Activated naive CD4-positive, alpha-beta T cell treated with anti-CD3 and anti-CD28 coated beads, Interleukin-2, amount 10 ng/mL, durations not matched to agents 7 days and 5 days (primary cell): ENCODE data around the gene STX3.
"Not testable (repeated sequence)": the region's sequence is repeated elsewhere in the genome, so short reads cannot be mapped to it uniquely, and the experiment has no call there.

Source experiments
- CTCF ChIA-PET: fragments of 350-600 bp; sonication (Branson Sonifier 250); formaldehyde crosslinking; loops from one replicate; lab custom pipeline; 2021; ENCODE audit warnings: antibody characterized with exemption; lab: Charles Lee
- DNase-seq: peaks from one replicate; pipeline ENCODE4 v3.0.0-alpha.2; 2020
- H3K27ac Mint-ChIP-seq: one replicate; pipeline ENCODE4 v1.8.0; 2021; ENCODE audit warnings: mild to moderate bottlenecking, moderate library complexity, mixed read lengths
- H3K27me3 Mint-ChIP-seq: one replicate; pipeline ENCODE4 v1.8.0; 2021; ENCODE audit warnings: mild to moderate bottlenecking, mixed read lengths
- H3K36me3 Mint-ChIP-seq: one replicate; pipeline ENCODE4 v1.8.0; 2021; ENCODE audit warnings: mixed read lengths
- H3K4me1 Mint-ChIP-seq: one replicate; pipeline ENCODE4 v1.8.0; 2021; ENCODE audit warnings: mixed read lengths
- H3K4me3 Mint-ChIP-seq: one replicate; pipeline ENCODE4 v1.8.0; 2021; ENCODE audit warnings: mild to moderate bottlenecking, moderate library complexity, mixed read lengths
- H3K9me3 Mint-ChIP-seq: one replicate; pipeline ENCODE4 v1.8.0; 2021; ENCODE audit warnings: mixed read lengths

The STX3 gene

GRCh38 chr11:59810189-59810910, 55.2 kb downstream of the STX3 start, which contains the start of gene MRPL16:
MRPL16 (minus strand) TSS chr11:59810778; CDS start chr11:59810658, 120 bp downstream.
- CTCF ChIA-PET: interaction anchor here (0.6 to 7.2 kb wide), 5 partner anchors 9 to 109 kb away, joined by 3 to 34 read pairs (median 3); partner anchors contain the start of gene STX3
- Mint-ChIP-seq H3K27me3 (no peaks in the 10 kb centered on the region), H3K27ac (peak within 1 kb of the TSS; percentile 95), H3K4me3 (peak within 1 kb of the TSS; percentile 93), H3K4me1 (peaks cover 53% of the 10 kb centered on the region), H3K36me3 (peaks cover 28% of the 10 kb centered on the region), H3K9me3 (peaks cover 4% of the 10 kb centered on the region)
- DNase-seq: peak; percentile 94

DNA sequence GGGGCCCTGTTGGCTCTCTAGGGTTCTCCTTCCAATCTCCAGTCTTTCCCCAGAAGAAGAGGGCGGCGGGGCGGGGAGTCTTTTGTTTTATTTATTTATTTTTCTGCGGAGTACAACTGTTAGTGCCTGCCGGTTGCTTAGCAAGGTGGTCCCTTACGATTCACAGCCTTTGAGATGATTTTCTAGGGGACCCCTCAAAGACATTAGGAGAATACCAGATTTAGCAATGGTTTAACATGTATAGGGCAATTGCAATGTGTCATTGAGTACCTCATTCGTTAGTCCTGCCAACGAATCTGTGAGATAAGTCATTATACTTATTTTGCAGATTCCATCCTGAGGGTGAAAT, 55.7 kb downstream of the STX3 start:
- CTCF ChIA-PET: interaction anchor here (0.6 to 7.2 kb wide), 4 partner anchors 18 to 108 kb away, joined by 3 to 34 read pairs (median 3); partner anchors contain the start of gene STX3
- Mint-ChIP-seq H3K4me1 (peaks cover 53% of the 10 kb centered on the region), H3K9me3 (peaks cover 4% of the 10 kb centered on the region), H3K27me3 (no peaks in the 10 kb centered on the region), H3K36me3 (peaks cover 26% of the 10 kb centered on the region), H3K27ac (peak overlapping the region; percentile 95), H3K4me3 (peak overlapping the region; percentile 93)
- no peak for DNase-seq

- no peak overlapping the region for H3K27ac Mint-ChIP-seq
- CTCF ChIA-PET: interaction anchor here (0.8 to 7.2 kb wide), 2 partner anchors 10 to 58 kb away, joined by 3 to 34 read pairs; partner anchors contain the start of gene STX3
- H3K27me3 Mint-ChIP-seq: no peaks in the 10 kb centered on the region
- peaks cover 4% of the 10 kb centered on the region for H3K9me3 Mint-ChIP-seq
- no peak for DNase-seq
- H3K4me1 Mint-ChIP-seq: peaks cover 50% of the 10 kb centered on the region
- no peak overlapping the region for H3K4me3 Mint-ChIP-seq
- H3K36me3 Mint-ChIP-seq: peaks cover 15% of the 10 kb centered on the region
Measured at GRCh38 chr11:59812220-59812619, 57.0 kb downstream of the STX3 start.

GRCh38 chr11:59813364-59813763, 58.2 kb downstream of the STX3 start:
- CTCF ChIA-PET: interaction anchor here (7.2 kb wide), 1 partner anchor 59 kb away, joined by 34 read pairs; the partner anchor contains the start of gene STX3
- DNase-seq: no peak
- Mint-ChIP-seq H3K4me1 (peaks cover 53% of the 10 kb centered on the region), H3K4me3 (no peak overlapping the region), H3K36me3 (peaks cover 10% of the 10 kb centered on the region), H3K9me3 (peaks cover 4% of the 10 kb centered on the region), H3K27me3 (no peaks in the 10 kb centered on the region), H3K27ac (no peak overlapping the region)

- peaks cover 4% of the 10 kb centered on the region for H3K9me3 Mint-ChIP-seq
- peak overlapping the region; percentile 62 for H3K27ac Mint-ChIP-seq
- no peaks in the 10 kb centered on the region for H3K27me3 Mint-ChIP-seq
- no peak for DNase-seq
- H3K36me3 Mint-ChIP-seq: peaks cover 6% of the 10 kb centered on the region
- peak overlapping the region; percentile 22 for H3K4me3 Mint-ChIP-seq
- CTCF ChIA-PET: no interaction called here
- H3K4me1 Mint-ChIP-seq: peaks cover 55% of the 10 kb centered on the region
Measured at GRCh38 chr11:59814021-59814420, 58.8 kb downstream of the STX3 start.

GRCh38 chr11:59815754-59816153, 60.6 kb downstream of the STX3 start:
- no peak overlapping the region for H3K4me3 Mint-ChIP-seq
- CTCF ChIA-PET: no interaction called here
- H3K36me3 Mint-ChIP-seq: peaks cover 4% of the 10 kb centered on the region
- H3K9me3 Mint-ChIP-seq: peaks cover 4% of the 10 kb centered on the region
- DNase-seq: no peak
- no peak overlapping the region for H3K27ac Mint-ChIP-seq
- peaks cover 43% of the 10 kb centered on the region for H3K4me1 Mint-ChIP-seq
- no peaks in the 10 kb centered on the region for H3K27me3 Mint-ChIP-seq

DNA sequence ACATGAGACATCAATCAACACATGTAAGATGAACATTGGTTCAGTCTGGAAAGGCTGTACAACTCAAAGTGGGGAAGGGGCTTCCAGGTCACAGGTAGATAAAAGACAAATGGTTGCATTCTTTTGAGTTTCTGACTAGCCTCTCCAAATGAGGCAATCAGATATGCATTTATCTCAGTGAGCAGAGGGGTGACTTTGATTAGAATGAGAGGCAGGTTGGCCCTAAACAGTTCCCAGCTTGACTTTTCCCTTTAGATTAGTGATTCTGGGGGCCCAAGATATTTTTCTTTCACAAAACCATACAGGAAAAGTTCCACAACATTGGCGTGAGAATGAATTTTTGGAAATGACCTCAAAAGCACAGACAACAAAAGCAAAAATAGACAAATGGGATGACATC, 61.3 kb downstream of the STX3 start:
- H3K4me1 Mint-ChIP-seq: peaks cover 36% of the 10 kb centered on the region
- DNase-seq, H3K27ac Mint-ChIP-seq, H3K36me3 Mint-ChIP-seq, H3K27me3 Mint-ChIP-seq, H3K4me3 Mint-ChIP-seq, H3K9me3 Mint-ChIP-seq: not testable (repeated sequence)
- CTCF ChIA-PET: interaction anchor here (0.8 kb wide), 1 partner anchor 16 kb away, joined by 3 read pairs; no protein-coding TSS in a partner anchor

GRCh38 chr11:59818572-59818971, 63.4 kb downstream of the STX3 start:
- CTCF ChIA-PET: interaction anchor here (0.8 kb wide), 1 partner anchor 100 kb away, joined by 3 read pairs; no protein-coding TSS in a partner anchor
- H3K9me3 Mint-ChIP-seq: no peaks in the 10 kb centered on the region
- H3K4me1 Mint-ChIP-seq: peaks cover 29% of the 10 kb centered on the region
- H3K36me3 Mint-ChIP-seq: no peaks in the 10 kb centered on the region
- no peaks in the 10 kb centered on the region for H3K27me3 Mint-ChIP-seq
- H3K4me3 Mint-ChIP-seq: no peak overlapping the region
- H3K27ac Mint-ChIP-seq: no peak overlapping the region
- DNase-seq: no peak

GRCh38 chr11:59822989-59823566, 67.9 kb downstream of the STX3 start:
- Mint-ChIP-seq H3K4me1 (peaks cover 15% of the 10 kb centered on the region), H3K4me3 (no peak overlapping the region), H3K27me3 (peaks cover 4% of the 10 kb centered on the region), H3K27ac (no peak overlapping the region), H3K36me3 (no peaks in the 10 kb centered on the region), H3K9me3 (no peaks in the 10 kb centered on the region)
- DNase-seq: peak; percentile 47
- CTCF ChIA-PET: interaction anchor here (0.7 to 1.1 kb wide), 5 partner anchors 96 to 374 kb away, joined by 3 to 11 read pairs (median 3); no protein-coding TSS in a partner anchor

- Mint-ChIP-seq H3K27ac (peak overlapping the region; percentile 11), H3K36me3 (no peaks in the 10 kb centered on the region), H3K4me3 (no peak overlapping the region), H3K27me3 (peaks cover 8% of the 10 kb centered on the region), H3K4me1 (no peaks in the 10 kb centered on the region), H3K9me3 (no peaks in the 10 kb centered on the region)
- CTCF ChIA-PET: no interaction called here
- DNase-seq: no peak
Measured at GRCh38 chr11:59829358-59829757, 74.2 kb downstream of the STX3 start.

DNA sequence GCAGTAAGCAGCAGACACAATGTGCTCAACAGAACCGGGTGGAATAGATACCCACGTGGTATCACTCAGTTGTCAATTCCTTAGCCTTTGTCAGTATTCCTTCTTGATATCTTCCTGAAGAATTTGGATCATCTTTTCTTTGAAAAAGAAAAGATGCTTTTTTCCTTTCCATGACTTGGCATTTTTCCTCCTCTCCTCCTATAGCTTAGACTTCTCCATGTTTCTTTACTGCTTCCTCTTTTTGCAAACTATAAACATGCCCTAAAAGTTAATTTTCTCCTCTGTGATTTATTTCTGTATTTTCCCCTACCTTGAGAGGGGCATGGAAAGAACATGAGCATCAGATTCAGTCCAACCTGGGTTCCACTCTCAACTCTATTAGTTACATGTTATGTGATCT, 78.4 kb downstream of the STX3 start:
- CTCF ChIA-PET: no interaction called here
- no peaks in the 10 kb centered on the region for H3K9me3 Mint-ChIP-seq
- H3K4me3 Mint-ChIP-seq: no peak overlapping the region
- no peaks in the 10 kb centered on the region for H3K4me1 Mint-ChIP-seq
- H3K36me3 Mint-ChIP-seq: no peaks in the 10 kb centered on the region
- H3K27me3 Mint-ChIP-seq: peaks cover 4% of the 10 kb centered on the region
- no peak for DNase-seq
- H3K27ac Mint-ChIP-seq: no peak overlapping the region

GRCh38 chr11:59839615-59840014, 84.4 kb downstream of the STX3 start:
- CTCF ChIA-PET: no interaction called here
- Mint-ChIP-seq H3K4me1 (no peaks in the 10 kb centered on the region), H3K4me3 (no peak overlapping the region), H3K36me3 (no peaks in the 10 kb centered on the region), H3K9me3 (no peaks in the 10 kb centered on the region), H3K27ac (no peak overlapping the region), H3K27me3 (peaks cover 11% of the 10 kb centered on the region)
- no peak for DNase-seq

- DNase-seq: no peak
- Mint-ChIP-seq H3K4me3 (no peak overlapping the region), H3K4me1 (no peaks in the 10 kb centered on the region), H3K27me3 (peaks cover 11% of the 10 kb centered on the region), H3K9me3 (no peaks in the 10 kb centered on the region), H3K27ac (no peak overlapping the region), H3K36me3 (no peaks in the 10 kb centered on the region)
- CTCF ChIA-PET: no interaction called here
Measured at GRCh38 chr11:59841514-59841913, 86.3 kb downstream of the STX3 start.

GRCh38 chr11:59842316-59842715, 87.1 kb downstream of the STX3 start:
- Mint-ChIP-seq H3K27me3 (peaks cover 11% of the 10 kb centered on the region), H3K4me1 (no peaks in the 10 kb centered on the region), H3K36me3 (no peaks in the 10 kb centered on the region), H3K9me3 (no peaks in the 10 kb centered on the region), H3K4me3 (no peak overlapping the region), H3K27ac (no peak overlapping the region)
- no peak for DNase-seq
- CTCF ChIA-PET: no interaction called here
